WTC11 (cell line): ENCODE measurements around the gene CDK18.

ENCODE experiments used
- E2F4 ChIP-seq: sonication (generic); formaldehyde crosslinking; IDR thresholded peaks from 2 replicates; pipeline ENCODE4 v1.8.1; 2022; ENCODE audit warnings: low read depth, mild to moderate bottlenecking, moderate library complexity, missing genetic modification reagents, borderline replicate concordance
- FOXP4 ChIP-seq: sonication (generic); formaldehyde crosslinking; IDR thresholded peaks from 2 replicates; pipeline ENCODE4 v1.8.0; 2022; ENCODE audit warnings: mild to moderate bottlenecking, missing genetic modification reagents
- GABPB1 ChIP-seq: sonication (generic); formaldehyde crosslinking; IDR thresholded peaks from 2 replicates; pipeline ENCODE4 v1.8.1; 2023; ENCODE audit warnings: mild to moderate bottlenecking, missing genetic modification reagents
- IRF2 ChIP-seq: sonication (generic); formaldehyde crosslinking; IDR thresholded peaks from 2 replicates; pipeline ENCODE4 v1.8.0; 2022; ENCODE audit warnings: low read depth, missing genetic modification reagents, borderline replicate concordance
- MAX ChIP-seq: sonication (generic); formaldehyde crosslinking; IDR thresholded peaks from 2 replicates; pipeline ENCODE4 v1.8.0; 2022; ENCODE audit warnings: mild to moderate bottlenecking, missing genetic modification reagents
- NR2C2 ChIP-seq: sonication (generic); formaldehyde crosslinking; IDR thresholded peaks from 2 replicates; pipeline ENCODE4 v1.8.0; 2022; ENCODE audit warnings: mild to moderate bottlenecking, missing genetic modification reagents
- SMAD3 ChIP-seq: sonication (generic); formaldehyde crosslinking; IDR thresholded peaks from 2 replicates; pipeline ENCODE4 v1.8.0; 2022; ENCODE audit warnings: missing genetic modification reagents, mild to moderate bottlenecking, borderline replicate concordance
- SP1 ChIP-seq: sonication (generic); formaldehyde crosslinking; conservative IDR thresholded peaks from 2 replicates; pipeline ENCODE4 v1.8.1; 2022; ENCODE audit warnings: missing genetic modification reagents
- ZBTB43 ChIP-seq: sonication (generic); formaldehyde crosslinking; IDR thresholded peaks from 2 replicates; pipeline ENCODE4 v1.8.1; 2023; ENCODE audit warnings: mild to moderate bottlenecking, missing genetic modification reagents
- ZNF396 ChIP-seq: fragments of 250-450 bp; sonication (Bioruptor Pico); IDR thresholded peaks from 2 replicates; pipeline ENCODE4 v1.8.0; 2021; ENCODE audit warnings: mild to moderate bottlenecking, moderate library complexity, borderline replicate concordance
- TF ChIP-seq, protein P1 (sequence below): fragments of 200-600 bp; IDR thresholded peaks from 2 replicates; pipeline ENCODE4 v1.8.0; 2022; ENCODE audit warnings: antibody characterized with exemption
- TF ChIP-seq, protein P2 (sequence below): fragments of 250-450 bp; sonication (Bioruptor Pico); conservative IDR thresholded peaks from 2 replicates; pipeline ENCODE4 v1.9.0; 2021; ENCODE audit warnings: mild to moderate bottlenecking

DNA sequence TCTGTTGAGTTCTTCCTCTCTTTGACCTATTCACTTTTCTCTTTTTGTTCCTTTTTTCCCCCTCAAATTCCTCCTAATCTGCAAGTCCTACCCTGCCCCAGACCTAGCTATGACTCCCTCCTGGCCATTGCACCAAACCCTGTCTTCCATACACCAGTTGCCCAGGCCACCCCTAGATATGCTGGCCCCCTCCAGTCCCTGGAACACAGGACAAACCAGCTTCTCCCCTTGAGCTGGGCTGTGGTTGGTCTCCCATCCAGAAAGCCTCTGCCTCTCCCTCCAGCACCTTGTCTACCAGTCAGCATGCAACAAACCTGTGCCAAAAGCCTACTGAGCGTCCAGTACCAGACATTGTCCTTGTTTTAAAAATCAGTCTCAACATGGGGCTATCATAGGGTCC is 68.0 kb downstream of the CDK18 start:
- TF ChIP-seq, protein P1, sequence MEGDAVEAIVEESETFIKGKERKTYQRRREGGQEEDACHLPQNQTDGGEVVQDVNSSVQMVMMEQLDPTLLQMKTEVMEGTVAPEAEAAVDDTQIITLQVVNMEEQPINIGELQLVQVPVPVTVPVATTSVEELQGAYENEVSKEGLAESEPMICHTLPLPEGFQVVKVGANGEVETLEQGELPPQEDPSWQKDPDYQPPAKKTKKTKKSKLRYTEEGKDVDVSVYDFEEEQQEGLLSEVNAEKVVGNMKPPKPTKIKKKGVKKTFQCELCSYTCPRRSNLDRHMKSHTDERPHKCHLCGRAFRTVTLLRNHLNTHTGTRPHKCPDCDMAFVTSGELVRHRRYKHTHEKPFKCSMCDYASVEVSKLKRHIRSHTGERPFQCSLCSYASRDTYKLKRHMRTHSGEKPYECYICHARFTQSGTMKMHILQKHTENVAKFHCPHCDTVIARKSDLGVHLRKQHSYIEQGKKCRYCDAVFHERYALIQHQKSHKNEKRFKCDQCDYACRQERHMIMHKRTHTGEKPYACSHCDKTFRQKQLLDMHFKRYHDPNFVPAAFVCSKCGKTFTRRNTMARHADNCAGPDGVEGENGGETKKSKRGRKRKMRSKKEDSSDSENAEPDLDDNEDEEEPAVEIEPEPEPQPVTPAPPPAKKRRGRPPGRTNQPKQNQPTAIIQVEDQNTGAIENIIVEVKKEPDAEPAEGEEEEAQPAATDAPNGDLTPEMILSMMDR: no peak
- no peak for TF ChIP-seq MAX (CRISPR knock-in tag)
- no peak for TF ChIP-seq ZBTB43 (CRISPR knock-in tag)
- no peak for TF ChIP-seq FOXP4
- no peak for TF ChIP-seq E2F4
- TF ChIP-seq, protein P2, sequence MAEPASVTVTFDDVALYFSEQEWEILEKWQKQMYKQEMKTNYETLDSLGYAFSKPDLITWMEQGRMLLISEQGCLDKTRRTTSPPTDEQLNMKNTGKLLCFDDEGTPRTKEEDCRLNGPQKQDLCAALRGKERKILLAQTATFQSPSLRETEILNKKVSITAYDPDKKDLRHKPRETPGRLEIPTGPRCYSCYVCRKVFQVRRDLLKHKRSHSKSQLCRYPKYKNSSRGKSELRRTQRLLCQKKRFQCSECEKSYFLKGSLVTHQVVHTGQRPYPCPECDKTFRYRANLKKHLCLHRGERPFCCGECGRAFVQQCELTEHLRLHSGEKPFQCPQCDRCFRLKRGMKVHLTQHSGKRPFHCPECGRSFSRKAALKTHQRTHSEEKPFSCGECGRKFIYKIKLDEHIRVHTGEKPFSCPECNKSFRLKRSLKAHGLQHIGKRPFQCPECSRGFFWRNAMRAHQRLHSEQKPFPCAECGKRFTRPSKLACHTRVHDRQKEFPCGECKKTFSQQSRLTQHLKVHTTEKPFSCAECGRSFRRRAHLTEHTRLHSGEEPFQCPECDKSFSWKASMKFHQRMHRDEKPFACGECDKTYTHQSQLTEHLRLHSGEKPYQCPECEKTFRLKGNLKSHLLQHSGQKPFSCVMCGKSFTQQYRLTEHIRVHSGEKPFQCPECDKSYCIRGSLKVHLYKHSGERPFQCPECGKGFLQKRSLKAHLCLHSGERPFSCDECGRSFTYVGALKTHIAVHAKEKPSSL (CRISPR knock-in tag): no peak
- TF ChIP-seq SMAD3 (CRISPR knock-in tag): no peak
- no peak for TF ChIP-seq IRF2 (CRISPR knock-in tag)
- TF ChIP-seq SP1 (CRISPR knock-in tag): no peak
- TF ChIP-seq ZNF396: no peak
- TF ChIP-seq GABPB1 (CRISPR knock-in tag): no peak
- no peak for TF ChIP-seq NR2C2 (CRISPR knock-in tag)
